HEK293 (cell line): Measurements from ENCODE around the gene TIAM2.
"Not testable (repeated sequence)": the region's sequence is repeated elsewhere in the genome, so short reads cannot be mapped to it uniquely, and the experiment has no call there.

Experiments used
- CTCF ChIP-seq: fragments of 450-650 bp; formaldehyde crosslinking; IDR thresholded peaks from 2 replicates; pipeline ENCODE4 v1.5.1; 2016; ENCODE audit warnings: missing biosample characterization, missing genetic modification characterization
- PRDM2 ChIP-seq: fragments of 450-650 bp; formaldehyde crosslinking; IDR thresholded peaks from 2 replicates; pipeline ENCODE4 v1.5.1; 2016; ENCODE audit warnings: missing biosample characterization, missing genetic modification characterization, borderline replicate concordance
- ZBTB44 ChIP-seq: fragments of 450-650 bp; IDR thresholded peaks from 2 replicates; pipeline ENCODE4 v1.5.1; 2018; ENCODE audit warnings: missing biosample characterization, mild to moderate bottlenecking, missing genetic modification characterization
- ZEB2 ChIP-seq: fragments of 450-650 bp; formaldehyde crosslinking; IDR thresholded peaks from 2 replicates; pipeline ENCODE4 v1.5.1; 2016; ENCODE audit warnings: missing biosample characterization, missing genetic modification characterization
- ZFP37 ChIP-seq: fragments of 450-650 bp; formaldehyde crosslinking; IDR thresholded peaks from 2 replicates; pipeline ENCODE4 v1.5.1; 2016; ENCODE audit warnings: missing biosample characterization, missing genetic modification characterization
- ZNF114 ChIP-seq: fragments of 450-650 bp; formaldehyde crosslinking; IDR thresholded peaks from 2 replicates; pipeline ENCODE4 v1.5.0; 2017; ENCODE audit warnings: missing biosample characterization, missing genetic modification characterization
- ZNF302 ChIP-seq: fragments of 450-650 bp; formaldehyde crosslinking; IDR thresholded peaks from 2 replicates; pipeline ENCODE4 v1.5.1; 2016; ENCODE audit warnings: missing biosample characterization, missing genetic modification characterization, low read depth
- ZNF341 ChIP-seq: fragments of 450-650 bp; formaldehyde crosslinking; IDR thresholded peaks from 2 replicates; pipeline ENCODE4; 2016; ENCODE audit warnings: low read depth, missing biosample characterization, missing genetic modification characterization
- ZNF449 ChIP-seq: fragments of 450-650 bp; formaldehyde crosslinking; IDR thresholded peaks from 2 replicates; pipeline ENCODE4 v1.5.1; 2017; ENCODE audit warnings: missing biosample characterization, mild to moderate bottlenecking, missing genetic modification characterization, moderate library complexity
- ZNF548 ChIP-seq: fragments of 450-650 bp; formaldehyde crosslinking; IDR thresholded peaks from 2 replicates; pipeline ENCODE4 v1.5.1; 2016; ENCODE audit warnings: missing biosample characterization, missing genetic modification characterization
- ZNF624 ChIP-seq: fragments of 450-650 bp; formaldehyde crosslinking; IDR thresholded peaks from 2 replicates; pipeline ENCODE4 v1.5.1; 2017; ENCODE audit warnings: missing biosample characterization, missing genetic modification characterization
- ZNF747 ChIP-seq: fragments of 450-650 bp; formaldehyde crosslinking; IDR thresholded peaks from 2 replicates; pipeline ENCODE4 v1.5.1; 2016; ENCODE audit warnings: missing biosample characterization, missing genetic modification characterization
- ZNF830 ChIP-seq: fragments of 450-650 bp; IDR thresholded peaks from 2 replicates; pipeline ENCODE4 v1.5.0; 2018; ENCODE audit warnings: missing biosample characterization, missing genetic modification characterization, low read depth, mild to moderate bottlenecking, moderate library complexity
- ZSCAN18 ChIP-seq: fragments of 450-650 bp; formaldehyde crosslinking; IDR thresholded peaks from 2 replicates; pipeline ENCODE4 v1.5.1; 2016; ENCODE audit warnings: missing biosample characterization, missing genetic modification characterization

GRCh38 chr6:155218711-155219110 lies 223.6 kb downstream of the TIAM2 start:
- not testable (repeated sequence) for TF ChIP-seq ZNF624 (tag by site-specific recombination); CTCF; ZNF449; ZNF830 (tag by site-specific recombination); ZBTB44; ZNF341 (tag by site-specific recombination); ZNF548 (tag by site-specific recombination); ZNF114 (tag by site-specific recombination); PRDM2 (tag by site-specific recombination); ZEB2 (tag by site-specific recombination); ZNF302 (tag by site-specific recombination); ZSCAN18 (tag by site-specific recombination); ZFP37 (tag by site-specific recombination); ZNF747 (tag by site-specific recombination)
